HG03280 (cell line): ENCODE data around the gene ARHGEF12.

Experiments
- ATAC-seq: cut with Tn5 transposase; IDR thresholded peaks from one replicate; pipeline ENCODE4 v1.9.1; 2021; ENCODE audit warnings: mild to moderate bottlenecking, moderate library complexity; ENCODE audit not compliant: unreplicated experiment

ARHGEF12 gene, protein sequence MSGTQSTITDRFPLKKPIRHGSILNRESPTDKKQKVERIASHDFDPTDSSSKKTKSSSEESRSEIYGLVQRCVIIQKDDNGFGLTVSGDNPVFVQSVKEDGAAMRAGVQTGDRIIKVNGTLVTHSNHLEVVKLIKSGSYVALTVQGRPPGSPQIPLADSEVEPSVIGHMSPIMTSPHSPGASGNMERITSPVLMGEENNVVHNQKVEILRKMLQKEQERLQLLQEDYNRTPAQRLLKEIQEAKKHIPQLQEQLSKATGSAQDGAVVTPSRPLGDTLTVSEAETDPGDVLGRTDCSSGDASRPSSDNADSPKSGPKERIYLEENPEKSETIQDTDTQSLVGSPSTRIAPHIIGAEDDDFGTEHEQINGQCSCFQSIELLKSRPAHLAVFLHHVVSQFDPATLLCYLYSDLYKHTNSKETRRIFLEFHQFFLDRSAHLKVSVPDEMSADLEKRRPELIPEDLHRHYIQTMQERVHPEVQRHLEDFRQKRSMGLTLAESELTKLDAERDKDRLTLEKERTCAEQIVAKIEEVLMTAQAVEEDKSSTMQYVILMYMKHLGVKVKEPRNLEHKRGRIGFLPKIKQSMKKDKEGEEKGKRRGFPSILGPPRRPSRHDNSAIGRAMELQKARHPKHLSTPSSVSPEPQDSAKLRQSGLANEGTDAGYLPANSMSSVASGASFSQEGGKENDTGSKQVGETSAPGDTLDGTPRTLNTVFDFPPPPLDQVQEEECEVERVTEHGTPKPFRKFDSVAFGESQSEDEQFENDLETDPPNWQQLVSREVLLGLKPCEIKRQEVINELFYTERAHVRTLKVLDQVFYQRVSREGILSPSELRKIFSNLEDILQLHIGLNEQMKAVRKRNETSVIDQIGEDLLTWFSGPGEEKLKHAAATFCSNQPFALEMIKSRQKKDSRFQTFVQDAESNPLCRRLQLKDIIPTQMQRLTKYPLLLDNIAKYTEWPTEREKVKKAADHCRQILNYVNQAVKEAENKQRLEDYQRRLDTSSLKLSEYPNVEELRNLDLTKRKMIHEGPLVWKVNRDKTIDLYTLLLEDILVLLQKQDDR (N-terminal part only)

DNA sequence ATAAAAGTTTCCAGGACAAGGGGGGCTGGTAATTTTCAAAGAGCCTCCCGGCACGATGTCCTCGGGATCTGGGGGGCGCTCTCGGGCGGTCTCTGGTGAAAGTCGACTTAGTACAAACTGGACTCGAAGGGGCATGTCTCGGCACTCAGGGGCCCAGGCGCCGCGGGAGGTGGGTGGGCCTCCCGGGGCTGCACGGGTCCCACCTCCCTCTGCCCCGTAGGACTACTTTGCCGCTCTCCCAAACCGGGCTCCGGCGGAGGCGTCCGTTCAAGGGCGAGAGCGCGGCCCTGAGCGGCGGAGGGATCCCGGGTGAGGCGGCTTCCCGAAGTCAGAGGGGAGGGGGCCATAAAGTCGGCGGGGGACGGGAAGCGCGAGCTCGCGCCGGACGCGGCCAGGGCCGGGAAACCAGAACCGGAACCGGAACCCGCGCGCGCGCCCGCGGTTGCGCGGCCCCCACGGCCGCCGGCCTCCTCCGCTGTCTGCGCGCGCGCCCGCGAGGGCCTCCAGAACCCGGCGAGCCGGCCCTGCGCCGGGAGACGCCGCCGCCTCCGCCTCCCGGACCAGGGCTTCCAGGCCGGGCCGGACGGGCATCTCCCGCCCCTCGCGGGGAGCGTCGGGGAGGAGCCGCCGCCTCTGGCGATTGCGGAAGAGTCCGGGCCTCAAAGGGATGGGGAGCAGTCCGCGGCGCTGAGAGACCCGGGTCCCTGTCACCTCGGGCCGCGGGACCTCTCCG, at the start of gene ARHGEF12:
Gene ARHGEF12, plus strand, starts transcription at position 506 of the 733 bp plus-strand sequence. CDS start 831 bp downstream, outside the sequence.
- ATAC-seq = peak; percentile 67

GRCh38 chr11:120288021-120288420, 48.2 kb upstream of the ARHGEF12 start:
- no peak for ATAC-seq

GRCh38 chr11:120289426-120289825, 46.8 kb upstream of the ARHGEF12 start:
- ATAC-seq = no peak

- no peak for ATAC-seq
Measured at GRCh38 chr11:120290956-120291355, 45.3 kb upstream of the ARHGEF12 start.

GRCh38 chr11:120293038-120293800, 43.0 kb upstream of the ARHGEF12 start:
- ATAC-seq = no peak

- ATAC-seq = no peak
Measured at GRCh38 chr11:120294096-120294495, 42.1 kb upstream of the ARHGEF12 start.

DNA sequence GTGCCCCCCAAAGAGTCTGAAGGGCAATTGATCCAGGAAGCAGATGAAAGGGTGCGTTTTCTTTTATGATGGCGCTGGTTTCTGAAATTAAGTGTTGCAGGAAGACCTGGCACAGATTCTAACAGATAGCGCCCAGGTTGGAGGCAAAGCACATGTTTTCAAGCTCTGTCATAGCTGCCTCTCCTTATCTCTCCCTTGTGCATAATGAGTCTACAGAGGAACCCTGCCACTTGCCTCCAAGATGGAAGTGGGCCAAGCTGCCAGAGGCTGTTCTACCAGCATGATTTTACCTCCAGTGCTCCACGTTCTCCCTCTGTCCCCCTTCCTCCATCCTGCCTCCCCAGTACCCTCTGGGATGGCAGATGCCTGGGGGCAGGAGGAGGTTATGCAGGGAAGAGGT, 41.1 kb upstream of the ARHGEF12 start:
- ATAC-seq = no peak

DNA sequence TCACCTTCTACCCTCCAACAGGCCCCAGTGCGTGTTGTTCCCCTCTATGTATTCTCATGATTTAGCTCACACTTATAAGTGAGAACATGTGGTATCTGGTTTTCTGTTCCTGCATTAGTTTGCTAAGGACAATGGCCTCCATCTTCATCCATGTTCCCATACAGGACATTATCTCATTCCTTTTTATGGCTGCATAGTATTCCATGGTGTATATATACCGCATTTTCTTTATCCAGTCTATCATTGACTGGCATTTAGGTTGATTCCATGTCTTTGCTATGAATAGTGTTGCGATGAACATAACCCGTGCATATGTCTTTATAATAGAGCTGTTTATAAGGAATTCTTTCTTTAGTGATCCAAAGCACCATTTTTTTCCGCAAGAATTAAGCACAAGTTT, 39.7 kb upstream of the ARHGEF12 start:
- ATAC-seq = no peak

DNA sequence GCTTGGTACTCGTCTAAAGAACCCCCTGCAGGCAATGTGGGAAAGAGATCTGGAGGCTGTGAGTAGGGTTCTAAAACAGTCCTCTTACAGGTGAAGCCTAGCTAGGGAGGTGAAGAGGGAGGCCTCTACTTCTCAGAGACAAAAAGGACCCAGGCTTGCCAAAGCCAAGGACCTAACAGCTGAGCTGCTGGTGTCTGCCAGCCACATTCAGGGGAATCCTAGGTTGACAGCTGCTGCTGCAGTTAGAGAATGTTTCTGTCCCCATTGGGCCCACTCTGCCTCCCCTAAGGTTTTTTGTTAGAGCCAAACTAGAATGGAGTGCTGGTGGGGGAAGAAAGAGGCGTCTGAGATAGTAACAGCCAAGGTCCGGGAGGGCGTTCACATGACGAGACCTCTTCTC, 37.8 kb upstream of the ARHGEF12 start:
- ATAC-seq = no peak

DNA sequence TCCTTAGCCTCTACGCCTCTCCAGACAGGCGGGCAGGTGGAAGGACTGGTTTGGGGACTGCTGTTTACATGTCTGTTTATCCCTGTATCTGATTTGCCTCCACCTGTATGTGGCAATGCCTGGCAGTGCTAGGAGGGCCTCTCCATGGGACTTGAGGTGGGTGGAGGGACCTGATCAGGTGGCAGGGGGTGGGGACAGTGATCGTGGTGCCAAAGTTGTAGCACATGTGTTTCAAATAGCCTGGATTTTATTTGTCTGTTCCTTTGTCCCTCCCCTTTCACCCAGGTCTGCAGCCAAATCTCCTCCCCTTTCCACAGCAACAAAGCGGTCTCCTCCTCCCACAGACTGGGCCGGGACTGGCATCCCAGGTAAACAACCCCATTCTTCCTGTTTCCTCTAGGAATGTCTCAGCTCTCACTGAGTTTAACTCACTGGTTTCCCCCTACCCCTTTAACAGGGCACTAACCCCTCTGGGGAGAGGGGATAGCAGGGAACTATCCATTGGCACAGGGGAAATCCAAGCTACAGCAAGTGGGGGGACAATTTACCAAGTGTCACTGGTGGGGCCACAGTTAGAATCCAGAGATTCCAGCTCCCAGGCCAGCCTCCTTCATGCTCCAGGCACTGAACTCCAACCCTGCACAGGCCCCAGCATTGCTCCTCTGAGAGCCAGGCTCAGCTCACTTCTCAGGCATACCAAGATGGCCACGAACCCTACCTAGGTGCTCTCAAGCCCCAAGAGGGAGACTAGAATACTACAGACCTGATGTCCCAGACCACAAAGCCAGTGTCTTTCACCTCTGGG, 34.0 kb upstream of the ARHGEF12 start:
- ATAC-seq = no peak

DNA sequence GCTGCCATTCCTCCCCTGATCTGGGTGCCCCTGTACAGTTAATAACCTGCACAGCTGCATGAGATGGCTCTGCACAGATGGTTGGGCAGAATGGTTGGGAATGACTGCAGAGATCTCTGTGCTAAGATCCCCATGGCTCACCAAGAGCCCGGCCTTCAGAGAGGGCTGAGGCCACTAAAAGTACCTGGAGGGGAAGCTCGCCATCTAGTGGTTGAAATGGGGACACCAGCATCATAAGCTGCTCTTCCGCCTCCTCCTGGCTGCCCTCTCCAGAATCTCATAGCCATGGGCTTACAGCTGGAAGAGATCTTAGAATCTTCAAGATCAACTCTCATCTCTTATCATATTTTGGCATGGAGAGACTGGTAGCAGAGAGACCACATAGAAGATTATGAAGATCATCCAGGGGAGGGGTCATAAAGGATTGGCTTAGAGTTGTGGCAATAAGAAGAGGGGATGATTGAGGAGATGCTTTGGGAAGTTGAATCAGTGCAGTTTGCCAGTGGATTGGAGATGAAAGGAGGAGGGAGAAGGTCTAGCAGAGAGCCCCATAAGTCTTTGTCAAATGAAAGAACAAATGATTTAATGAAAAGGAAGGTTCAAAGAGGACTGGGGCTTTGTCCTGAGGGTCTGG, 33.1 kb upstream of the ARHGEF12 start:
- ATAC-seq = peak; percentile 70

GRCh38 chr11:120304526-120304925, 31.7 kb upstream of the ARHGEF12 start:
- no peak for ATAC-seq

DNA sequence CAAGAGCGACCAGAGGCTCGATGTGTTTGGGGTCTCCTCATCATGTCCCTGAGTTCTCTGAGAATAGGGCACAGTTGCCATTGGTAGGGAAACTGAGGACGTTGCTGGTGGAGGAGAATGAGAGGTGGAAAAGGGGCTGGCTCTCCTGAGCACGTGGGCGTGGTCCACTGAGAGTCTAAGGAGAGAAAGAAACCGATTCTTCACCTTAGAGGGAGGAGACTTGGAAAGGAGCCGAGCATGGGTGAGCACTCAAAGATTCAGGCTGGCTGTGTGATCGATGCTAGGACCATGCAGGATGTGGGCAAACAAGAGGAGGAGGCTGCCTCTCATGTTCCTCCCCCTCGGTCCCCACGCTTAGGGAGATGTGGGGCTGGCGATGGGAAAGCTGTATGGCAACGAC, 30.9 kb upstream of the ARHGEF12 start:
- no peak for ATAC-seq

DNA sequence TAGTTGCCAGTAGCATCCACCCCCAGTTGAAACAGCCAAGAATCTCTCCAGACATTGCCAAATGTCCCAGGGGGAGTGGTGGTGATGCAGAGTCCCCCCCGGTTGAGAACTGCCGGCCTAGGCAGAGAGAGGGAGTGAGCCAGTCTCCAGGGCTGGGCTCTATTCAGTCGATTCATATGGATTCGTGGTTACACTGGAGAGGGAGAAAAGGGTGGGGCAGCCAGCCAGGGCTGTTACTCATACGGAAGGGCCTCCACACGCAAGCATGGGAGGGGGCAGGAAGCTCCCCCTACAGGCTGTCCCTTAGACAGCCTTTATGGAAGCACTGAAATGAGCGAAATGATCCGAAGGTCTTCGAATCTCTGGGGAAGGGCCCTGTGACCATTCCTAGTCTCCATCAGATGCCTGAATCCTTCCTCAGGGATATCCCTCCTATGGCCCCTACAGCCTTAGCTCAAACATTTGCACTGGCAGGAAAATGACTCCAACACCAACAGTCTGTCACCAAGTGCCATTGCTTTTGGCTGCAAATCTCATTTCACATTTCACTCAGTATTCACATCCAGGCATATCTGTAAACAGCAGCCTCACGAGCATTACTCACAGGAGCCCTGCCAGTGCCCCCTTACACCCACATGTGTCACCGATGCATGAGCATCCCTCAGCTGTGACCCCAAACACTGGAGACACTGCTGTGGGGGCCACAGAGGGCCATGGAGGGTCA, 29.5 kb upstream of the ARHGEF12 start:
- ATAC-seq = no peak

DNA sequence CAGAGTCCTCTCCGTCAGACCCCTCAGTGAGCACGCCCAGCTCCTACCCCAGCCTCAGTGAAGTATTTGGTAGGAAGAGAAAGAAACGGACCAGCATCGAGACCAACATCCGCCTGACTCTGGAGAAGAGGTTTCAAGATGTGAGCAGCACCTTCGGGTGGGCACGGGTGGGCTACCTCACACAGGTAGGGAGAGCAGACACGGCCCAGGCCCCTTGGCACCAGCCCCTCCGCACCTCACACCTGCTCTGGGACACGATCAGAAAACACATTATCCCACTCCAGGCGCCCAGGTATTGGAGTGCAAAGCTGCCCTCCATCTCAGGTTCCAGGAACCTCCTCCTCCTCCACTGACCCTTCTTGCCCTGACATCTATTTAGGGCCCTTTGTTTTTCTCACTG, 28.7 kb upstream of the ARHGEF12 start:
- no peak for ATAC-seq

DNA sequence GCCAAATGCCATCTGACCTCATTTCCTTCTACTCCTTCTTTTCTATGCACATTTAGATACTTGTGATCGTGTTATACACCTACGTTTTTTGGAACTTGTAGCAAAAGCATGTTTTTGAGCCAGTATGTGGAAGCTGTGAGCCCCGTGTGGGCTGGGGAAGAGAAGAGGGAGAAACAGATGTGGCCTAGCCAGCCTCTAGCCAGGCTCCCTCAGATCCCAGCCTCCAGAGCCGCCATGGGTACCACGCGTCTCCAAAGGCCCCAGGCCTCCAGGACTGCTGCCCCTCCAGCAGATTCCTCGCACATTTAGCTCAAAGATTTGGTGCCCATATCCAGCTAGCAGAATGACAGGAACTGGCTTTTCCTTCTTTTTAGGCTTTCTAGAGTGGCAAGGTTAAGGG, 28.1 kb upstream of the ARHGEF12 start:
- no peak for ATAC-seq

DNA sequence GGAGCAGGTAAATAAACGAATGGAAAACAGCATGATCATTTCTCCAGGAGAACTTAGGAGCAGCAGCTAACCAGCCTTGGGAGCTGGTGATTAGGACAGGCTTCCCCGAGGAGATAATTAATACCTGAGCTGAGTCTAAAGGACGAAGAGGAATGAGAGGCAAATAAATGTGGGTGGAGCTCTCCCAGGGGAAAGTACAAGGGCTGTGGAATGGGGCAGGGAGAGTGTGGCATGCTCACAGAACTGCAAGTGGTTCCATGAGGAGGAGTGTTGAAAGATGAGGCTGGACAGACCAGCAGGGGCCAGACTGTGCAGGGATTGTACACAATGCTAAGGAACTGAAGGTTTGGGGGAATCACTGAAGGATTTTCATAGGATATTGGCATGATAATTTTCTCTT, 25.3 kb upstream of the ARHGEF12 start:
- ATAC-seq = no peak

DNA sequence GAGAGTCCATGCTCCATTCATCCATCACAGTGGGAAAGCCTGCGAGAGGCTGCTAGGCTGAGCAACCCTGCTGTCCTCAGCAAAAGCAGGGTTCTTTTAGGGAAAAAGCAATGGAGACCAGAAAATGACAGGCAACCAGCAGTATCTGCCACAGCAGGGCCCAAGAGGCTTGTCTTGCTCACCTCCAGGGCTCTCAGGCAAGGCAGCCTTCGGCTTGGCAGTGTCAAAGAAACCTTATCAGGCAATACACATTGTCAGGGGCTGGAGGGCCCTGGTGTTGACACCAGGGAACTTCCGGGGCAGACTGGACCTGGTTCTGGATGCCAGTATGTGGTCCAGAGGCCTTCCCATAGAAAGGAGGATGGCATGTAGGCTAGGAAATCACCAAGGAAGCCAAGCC, 21.4 kb upstream of the ARHGEF12 start:
- no peak for ATAC-seq
